Measurements from ENCODE around the gene HSD17B1. TPM values are rescaled to one million over a fixed set of nuclear protein-coding genes. Genes with fewer than 3 reads are reported as not detected.

Gene HSD17B1
- total RNA-seq, 1 donor from 2014 or later, result 1.4 TPM

DNA sequence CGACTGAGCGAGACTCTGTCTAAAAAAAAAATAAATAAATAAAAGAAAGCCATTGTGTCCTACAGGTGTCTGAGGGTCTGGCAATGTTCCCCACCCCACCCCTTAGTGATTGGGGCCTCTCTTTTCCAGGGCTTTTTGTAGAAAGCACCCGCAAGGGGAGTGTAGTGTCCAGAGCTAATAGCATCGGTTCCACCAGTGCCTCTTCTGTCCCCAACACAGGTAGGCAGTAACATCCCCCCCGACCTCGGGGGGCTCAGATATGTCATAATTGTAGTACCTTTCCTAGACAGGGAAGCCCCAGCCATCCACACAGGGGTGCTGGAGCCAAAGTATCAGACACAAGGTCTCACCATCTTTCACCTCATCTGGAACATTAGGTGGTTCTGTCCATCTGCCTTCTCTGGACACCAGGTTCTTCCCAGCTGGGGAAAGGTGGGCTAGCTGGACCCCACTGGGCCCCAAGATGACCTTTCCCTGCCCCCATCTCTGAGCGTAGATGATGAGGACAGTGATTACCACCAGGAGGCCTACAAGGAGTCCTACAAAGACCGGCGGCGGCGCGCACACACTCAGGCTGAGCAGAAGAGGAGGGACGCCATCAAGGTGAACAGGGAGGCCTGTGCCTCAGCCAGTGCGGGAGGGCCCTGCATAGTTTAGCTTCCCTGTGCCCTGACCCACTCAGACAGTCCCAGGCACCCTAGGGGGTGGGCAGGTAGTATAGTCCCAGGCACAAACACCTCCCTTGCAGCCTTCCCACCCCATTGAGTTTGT, 15.8 kb downstream of the HSD17B1 start:
- peaks cover 27% of the 10 kb centered on the region for H3K36me3 Mint-ChIP-seq (ENCODE audit: unreplicated experiment)
- H3K9me3 Mint-ChIP-seq (ENCODE audit: unreplicated experiment), result no peaks in the 10 kb centered on the region
- TF ChIP-seq CTCF (IDR thresholded peaks at IDR 0.05), result no peak
- no peak for DNase-seq (ENCODE audit: extremely low spot score, unreplicated experiment)
- H3K4me3 Mint-ChIP-seq (ENCODE audit: unreplicated experiment), result peak overlapping the region; percentile 91
- peaks cover 18% of the 10 kb centered on the region for H3K4me1 Mint-ChIP-seq (ENCODE audit: unreplicated experiment)
- H3K27ac Mint-ChIP-seq (ENCODE audit: unreplicated experiment), result peak overlapping the region; percentile 92
- no peaks in the 10 kb centered on the region for H3K27me3 Mint-ChIP-seq (ENCODE audit: unreplicated experiment)

DNA sequence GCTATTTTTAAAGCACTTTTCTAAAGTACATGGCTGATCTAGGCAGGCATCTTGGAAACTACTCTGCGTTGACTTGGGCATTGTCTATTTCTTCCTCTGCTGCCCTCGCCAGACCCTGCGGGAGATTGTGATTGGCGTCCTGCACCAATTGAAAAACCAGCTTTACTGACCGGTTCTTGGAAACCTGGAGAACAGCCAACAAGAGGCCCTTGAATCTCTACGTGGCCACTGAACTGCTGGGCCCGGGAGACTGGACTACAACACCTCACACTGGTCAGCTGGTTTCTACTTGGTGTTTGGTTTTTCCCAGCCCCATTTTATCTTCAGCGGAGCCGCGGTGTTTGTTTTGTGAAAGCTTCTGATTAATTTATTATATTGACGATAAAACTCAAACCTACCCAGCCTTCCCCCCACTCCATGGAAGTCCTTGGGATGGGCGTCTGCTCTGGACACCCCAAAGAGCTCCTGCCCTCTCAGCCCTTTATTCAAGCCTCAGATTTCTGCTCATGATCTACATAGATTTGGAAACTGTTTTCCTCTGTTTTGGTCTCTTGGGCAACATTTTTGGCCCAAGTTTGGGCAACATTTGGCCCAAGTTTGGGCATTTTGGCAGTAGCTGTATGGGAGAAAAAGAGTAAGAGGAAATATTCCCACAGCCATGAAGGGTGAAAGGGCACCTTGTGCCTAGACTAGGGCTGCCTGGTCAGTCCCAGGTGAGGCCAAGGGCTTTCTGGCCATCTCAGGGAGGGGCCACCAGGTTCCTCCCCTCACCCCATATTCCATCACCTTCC, 18.9 kb downstream of the HSD17B1 start:
- Mint-ChIP-seq H3K27ac (ENCODE audit: unreplicated experiment) (no peak overlapping the region), H3K4me1 (ENCODE audit: unreplicated experiment) (peaks cover 16% of the 10 kb centered on the region), H3K36me3 (ENCODE audit: unreplicated experiment) (peaks cover 33% of the 10 kb centered on the region), H3K27me3 (ENCODE audit: unreplicated experiment) (no peaks in the 10 kb centered on the region), H3K4me3 (ENCODE audit: unreplicated experiment) (no peak overlapping the region), H3K9me3 (ENCODE audit: unreplicated experiment) (no peaks in the 10 kb centered on the region)
- TF ChIP-seq CTCF (IDR thresholded peaks at IDR 0.05), result no peak
- no peak for DNase-seq (ENCODE audit: extremely low spot score, unreplicated experiment)

GRCh38 chr17:42573095-42573494, 20.4 kb downstream of the HSD17B1 start:
- no peak overlapping the region for H3K4me3 Mint-ChIP-seq (ENCODE audit: unreplicated experiment)
- no peaks in the 10 kb centered on the region for H3K27me3 Mint-ChIP-seq (ENCODE audit: unreplicated experiment)
- H3K36me3 Mint-ChIP-seq (ENCODE audit: unreplicated experiment), result peaks cover 31% of the 10 kb centered on the region
- no peaks in the 10 kb centered on the region for H3K9me3 Mint-ChIP-seq (ENCODE audit: unreplicated experiment)
- TF ChIP-seq CTCF (IDR thresholded peaks at IDR 0.05), result no peak
- peaks cover 16% of the 10 kb centered on the region for H3K4me1 Mint-ChIP-seq (ENCODE audit: unreplicated experiment)
- H3K27ac Mint-ChIP-seq (ENCODE audit: unreplicated experiment), result no peak overlapping the region
- DNase-seq (ENCODE audit: extremely low spot score, unreplicated experiment), result no peak

- TF ChIP-seq CTCF (IDR thresholded peaks at IDR 0.05), result no peak
- H3K27me3 Mint-ChIP-seq (ENCODE audit: unreplicated experiment), result no peaks in the 10 kb centered on the region
- H3K36me3 Mint-ChIP-seq (ENCODE audit: unreplicated experiment), result peaks cover 28% of the 10 kb centered on the region
- no peaks in the 10 kb centered on the region for H3K9me3 Mint-ChIP-seq (ENCODE audit: unreplicated experiment)
- H3K27ac Mint-ChIP-seq (ENCODE audit: unreplicated experiment), result no peak overlapping the region
- peaks cover 23% of the 10 kb centered on the region for H3K4me1 Mint-ChIP-seq (ENCODE audit: unreplicated experiment)
- H3K4me3 Mint-ChIP-seq (ENCODE audit: unreplicated experiment), result no peak overlapping the region
- DNase-seq (ENCODE audit: extremely low spot score, unreplicated experiment), result no peak
Measured at GRCh38 chr17:42574463-42574862, 21.7 kb downstream of the HSD17B1 start.

DNA sequence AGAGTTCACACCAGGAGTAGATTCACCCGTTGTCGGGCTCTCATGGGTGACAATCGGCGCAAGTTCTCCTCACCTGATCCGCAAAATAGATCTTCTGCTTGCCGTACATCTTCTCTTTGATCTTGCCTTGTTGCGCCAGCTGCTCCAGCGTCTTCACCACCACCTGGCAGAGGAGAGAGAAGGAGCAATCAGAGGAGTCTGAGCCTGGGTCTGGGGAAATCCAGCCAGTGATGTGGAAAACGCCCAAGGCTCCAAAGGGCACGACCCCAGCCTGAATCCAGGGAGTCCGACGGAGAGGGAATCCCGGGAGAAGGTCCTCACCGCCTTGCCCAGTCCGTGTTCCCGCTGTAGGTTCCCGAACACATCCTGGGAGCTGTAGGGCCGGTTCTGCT, 24.4 kb downstream of the HSD17B1 start:
- DNase-seq (ENCODE audit: extremely low spot score, unreplicated experiment), result no peak
- Mint-ChIP-seq H3K36me3 (ENCODE audit: unreplicated experiment) (peaks cover 23% of the 10 kb centered on the region), H3K9me3 (ENCODE audit: unreplicated experiment) (no peaks in the 10 kb centered on the region), H3K4me3 (ENCODE audit: unreplicated experiment) (peak overlapping the region; percentile 98), H3K27ac (ENCODE audit: unreplicated experiment) (peak overlapping the region; percentile 98), H3K4me1 (ENCODE audit: unreplicated experiment) (peaks cover 23% of the 10 kb centered on the region), H3K27me3 (ENCODE audit: unreplicated experiment) (no peaks in the 10 kb centered on the region)
- TF ChIP-seq CTCF (IDR thresholded peaks at IDR 0.05), result no peak
